HCT116 (cell line): Measurements from ENCODE around the gene TNIP3.

Experiments
- CEBPB ChIP-seq: IDR thresholded peaks from 2 replicates; pipeline ENCODE4 v1.6.1; 2012; ENCODE audit warnings: low read depth
- EZH2 ChIP-seq: fragments of 200-600 bp; sonication (generic); IDR thresholded peaks from 2 replicates; pipeline ENCODE4 v1.6.1; 2017; ENCODE audit warnings: antibody characterized with exemption, mixed run types
- JUND ChIP-seq: IDR thresholded peaks from 2 replicates; pipeline ENCODE4 v1.6.1; 2012
- POLR2A ChIP-seq: IDR thresholded peaks from 2 replicates; pipeline ENCODE4 v1.7.0; 2011; ENCODE audit warnings: borderline replicate concordance; ENCODE audit not compliant: insufficient read depth, insufficient read length; ENCODE audit errors: extremely low read depth
- POLR2AphosphoS5 ChIP-seq: IDR thresholded peaks from 2 replicates; pipeline ENCODE4 v1.6.1; 2011; ENCODE audit warnings: mild to moderate bottlenecking, low read depth, low read length, moderate library complexity
- SP1 ChIP-seq: IDR thresholded peaks from 2 replicates; pipeline ENCODE4 v1.6.1; 2012; ENCODE audit warnings: low read depth
- YY1 ChIP-seq: IDR thresholded peaks from 2 replicates; pipeline ENCODE4 v1.6.1; 2011; ENCODE audit warnings: low read length, low read depth, moderate library complexity, mild to moderate bottlenecking; ENCODE audit not compliant: insufficient replicate concordance; ENCODE audit errors: extremely low read depth
- TF ChIP-seq, protein P1 (sequence below): IDR thresholded peaks from 2 replicates; pipeline ENCODE4 v1.6.1; 2011; ENCODE audit warnings: mild to moderate bottlenecking, low read length, moderate library complexity; ENCODE audit not compliant: insufficient replicate concordance; ENCODE audit errors: extremely low read depth
- TF ChIP-seq, protein P2 (sequence below), 3 experiments: fragments of 200-600 bp in 1 of 3; sonication (generic) in 1 of 3; IDR thresholded peaks in 2 of 3; conservative IDR thresholded peaks in 1 of 3; 2 replicates each; pipeline ENCODE4 v1.5.1; 2012 to 2017; ENCODE audit warnings: low read depth in 2 of 3, low read length in 2 of 3, antibody characterized with exemption in 1 of 3, borderline replicate concordance in 1 of 3, control low read depth in 1 of 3, mild to moderate bottlenecking in 1 of 3, mixed read lengths in 1 of 3, mixed run types in 1 of 3, moderate library complexity in 1 of 3; ENCODE audit not compliant: insufficient read depth in 1 of 3
- TF ChIP-seq, protein P3 (sequence below): IDR thresholded peaks from 2 replicates; pipeline ENCODE4 v1.6.1; 2012
- TF ChIP-seq, protein P4 (sequence below): IDR thresholded peaks from 2 replicates; pipeline ENCODE4 v1.6.1; 2012; ENCODE audit warnings: low read depth

DNA sequence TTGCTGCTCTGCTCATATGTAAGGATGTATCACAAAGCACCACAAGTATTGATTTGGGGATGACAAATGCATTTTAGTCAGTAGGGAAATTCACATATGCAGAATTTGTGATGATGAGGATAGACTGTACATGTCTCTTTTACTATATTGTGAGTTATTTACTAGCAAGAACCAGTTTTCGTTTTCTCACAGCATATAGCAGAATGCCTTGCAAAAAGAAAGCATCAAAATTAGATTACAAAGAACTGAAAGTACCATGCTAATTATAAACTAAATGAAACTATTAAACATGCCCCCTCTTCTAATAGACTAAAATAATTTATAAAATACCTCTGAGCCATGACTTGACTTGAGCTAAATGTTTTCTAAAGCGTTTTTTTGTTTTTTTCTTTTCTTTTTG, 20.1 kb downstream of the TNIP3 start:
- no peak for TF ChIP-seq EZH2
- TF ChIP-seq, protein P1, sequence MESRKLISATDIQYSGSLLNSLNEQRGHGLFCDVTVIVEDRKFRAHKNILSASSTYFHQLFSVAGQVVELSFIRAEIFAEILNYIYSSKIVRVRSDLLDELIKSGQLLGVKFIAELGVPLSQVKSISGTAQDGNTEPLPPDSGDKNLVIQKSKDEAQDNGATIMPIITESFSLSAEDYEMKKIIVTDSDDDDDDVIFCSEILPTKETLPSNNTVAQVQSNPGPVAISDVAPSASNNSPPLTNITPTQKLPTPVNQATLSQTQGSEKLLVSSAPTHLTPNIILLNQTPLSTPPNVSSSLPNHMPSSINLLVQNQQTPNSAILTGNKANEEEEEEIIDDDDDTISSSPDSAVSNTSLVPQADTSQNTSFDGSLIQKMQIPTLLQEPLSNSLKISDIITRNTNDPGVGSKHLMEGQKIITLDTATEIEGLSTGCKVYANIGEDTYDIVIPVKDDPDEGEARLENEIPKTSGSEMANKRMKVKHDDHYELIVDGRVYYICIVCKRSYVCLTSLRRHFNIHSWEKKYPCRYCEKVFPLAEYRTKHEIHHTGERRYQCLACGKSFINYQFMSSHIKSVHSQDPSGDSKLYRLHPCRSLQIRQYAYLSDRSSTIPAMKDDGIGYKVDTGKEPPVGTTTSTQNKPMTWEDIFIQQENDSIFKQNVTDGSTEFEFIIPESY: no peak
- TF ChIP-seq, protein P2, sequence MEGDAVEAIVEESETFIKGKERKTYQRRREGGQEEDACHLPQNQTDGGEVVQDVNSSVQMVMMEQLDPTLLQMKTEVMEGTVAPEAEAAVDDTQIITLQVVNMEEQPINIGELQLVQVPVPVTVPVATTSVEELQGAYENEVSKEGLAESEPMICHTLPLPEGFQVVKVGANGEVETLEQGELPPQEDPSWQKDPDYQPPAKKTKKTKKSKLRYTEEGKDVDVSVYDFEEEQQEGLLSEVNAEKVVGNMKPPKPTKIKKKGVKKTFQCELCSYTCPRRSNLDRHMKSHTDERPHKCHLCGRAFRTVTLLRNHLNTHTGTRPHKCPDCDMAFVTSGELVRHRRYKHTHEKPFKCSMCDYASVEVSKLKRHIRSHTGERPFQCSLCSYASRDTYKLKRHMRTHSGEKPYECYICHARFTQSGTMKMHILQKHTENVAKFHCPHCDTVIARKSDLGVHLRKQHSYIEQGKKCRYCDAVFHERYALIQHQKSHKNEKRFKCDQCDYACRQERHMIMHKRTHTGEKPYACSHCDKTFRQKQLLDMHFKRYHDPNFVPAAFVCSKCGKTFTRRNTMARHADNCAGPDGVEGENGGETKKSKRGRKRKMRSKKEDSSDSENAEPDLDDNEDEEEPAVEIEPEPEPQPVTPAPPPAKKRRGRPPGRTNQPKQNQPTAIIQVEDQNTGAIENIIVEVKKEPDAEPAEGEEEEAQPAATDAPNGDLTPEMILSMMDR (IDR thresholded peaks at IDR 0.05 in 2 of 3, conservative IDR thresholded peaks at IDR 0.05 in 1 of 3; ENCODE audit: borderline replicate concordance in 1 of 3, insufficient read depth in 1 of 3, low read depth in 2 of 3, low read length in 2 of 3): no peak
- no peak for TF ChIP-seq CEBPB
- TF ChIP-seq, protein P3, sequence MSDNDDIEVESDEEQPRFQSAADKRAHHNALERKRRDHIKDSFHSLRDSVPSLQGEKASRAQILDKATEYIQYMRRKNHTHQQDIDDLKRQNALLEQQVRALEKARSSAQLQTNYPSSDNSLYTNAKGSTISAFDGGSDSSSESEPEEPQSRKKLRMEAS: no peak
- TF ChIP-seq YY1: no peak
- no peak for TF ChIP-seq POLR2A
- TF ChIP-seq, protein P4, sequence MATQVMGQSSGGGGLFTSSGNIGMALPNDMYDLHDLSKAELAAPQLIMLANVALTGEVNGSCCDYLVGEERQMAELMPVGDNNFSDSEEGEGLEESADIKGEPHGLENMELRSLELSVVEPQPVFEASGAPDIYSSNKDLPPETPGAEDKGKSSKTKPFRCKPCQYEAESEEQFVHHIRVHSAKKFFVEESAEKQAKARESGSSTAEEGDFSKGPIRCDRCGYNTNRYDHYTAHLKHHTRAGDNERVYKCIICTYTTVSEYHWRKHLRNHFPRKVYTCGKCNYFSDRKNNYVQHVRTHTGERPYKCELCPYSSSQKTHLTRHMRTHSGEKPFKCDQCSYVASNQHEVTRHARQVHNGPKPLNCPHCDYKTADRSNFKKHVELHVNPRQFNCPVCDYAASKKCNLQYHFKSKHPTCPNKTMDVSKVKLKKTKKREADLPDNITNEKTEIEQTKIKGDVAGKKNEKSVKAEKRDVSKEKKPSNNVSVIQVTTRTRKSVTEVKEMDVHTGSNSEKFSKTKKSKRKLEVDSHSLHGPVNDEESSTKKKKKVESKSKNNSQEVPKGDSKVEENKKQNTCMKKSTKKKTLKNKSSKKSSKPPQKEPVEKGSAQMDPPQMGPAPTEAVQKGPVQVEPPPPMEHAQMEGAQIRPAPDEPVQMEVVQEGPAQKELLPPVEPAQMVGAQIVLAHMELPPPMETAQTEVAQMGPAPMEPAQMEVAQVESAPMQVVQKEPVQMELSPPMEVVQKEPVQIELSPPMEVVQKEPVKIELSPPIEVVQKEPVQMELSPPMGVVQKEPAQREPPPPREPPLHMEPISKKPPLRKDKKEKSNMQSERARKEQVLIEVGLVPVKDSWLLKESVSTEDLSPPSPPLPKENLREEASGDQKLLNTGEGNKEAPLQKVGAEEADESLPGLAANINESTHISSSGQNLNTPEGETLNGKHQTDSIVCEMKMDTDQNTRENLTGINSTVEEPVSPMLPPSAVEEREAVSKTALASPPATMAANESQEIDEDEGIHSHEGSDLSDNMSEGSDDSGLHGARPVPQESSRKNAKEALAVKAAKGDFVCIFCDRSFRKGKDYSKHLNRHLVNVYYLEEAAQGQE: no peak
- TF ChIP-seq SP1: no peak
- TF ChIP-seq POLR2AphosphoS5: no peak
- no peak for TF ChIP-seq JUND
